GM18907 (cell line): Measurements from ENCODE around the gene EOGT.

Source experiments
- ATAC-seq: cut with Tn5 transposase; IDR thresholded peaks from one replicate; pipeline ENCODE4 v1.9.1; 2021; ENCODE audit warnings: mild to moderate bottlenecking, moderate library complexity; ENCODE audit not compliant: unreplicated experiment

EOGT gene

DNA sequence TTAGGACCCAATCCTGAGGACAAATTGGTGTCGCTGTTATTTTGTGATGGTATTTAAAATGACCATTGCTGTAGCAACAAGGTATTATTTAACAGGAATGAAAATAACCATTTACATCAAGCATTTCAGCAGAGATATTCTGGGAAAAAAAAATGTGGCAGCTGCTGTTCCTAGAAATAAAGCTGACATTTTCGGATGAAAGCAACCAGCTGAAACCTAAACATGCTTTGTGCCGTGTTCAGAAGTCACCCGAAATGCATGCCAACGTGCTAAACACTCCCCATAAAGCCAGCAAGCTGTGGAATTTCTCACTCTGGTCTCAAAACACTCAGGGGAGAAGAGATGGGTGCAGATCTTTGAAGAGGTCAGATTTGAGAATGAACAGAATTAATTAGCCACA lies 49.6 kb downstream of the EOGT start:
- ATAC-seq, result no peak

DNA sequence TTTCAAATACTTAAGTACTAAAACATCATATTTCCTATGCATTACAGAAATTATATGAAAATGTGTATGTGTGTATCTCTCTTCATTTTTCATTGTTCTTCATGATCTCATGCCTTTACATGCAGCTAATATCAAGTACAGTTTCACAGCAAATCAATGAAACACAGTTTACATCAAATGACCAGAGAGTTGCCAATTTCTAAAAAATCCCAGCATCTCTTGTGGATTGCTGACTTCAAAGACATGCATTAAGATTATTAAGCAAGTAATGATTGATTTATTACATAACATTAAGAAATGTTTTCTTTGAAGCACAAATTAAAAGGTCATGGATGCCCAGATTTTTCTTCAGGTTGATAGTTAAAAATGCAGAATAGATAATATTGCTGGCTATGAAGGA lies 50.1 kb downstream of the EOGT start:
- ATAC-seq, result no peak

DNA sequence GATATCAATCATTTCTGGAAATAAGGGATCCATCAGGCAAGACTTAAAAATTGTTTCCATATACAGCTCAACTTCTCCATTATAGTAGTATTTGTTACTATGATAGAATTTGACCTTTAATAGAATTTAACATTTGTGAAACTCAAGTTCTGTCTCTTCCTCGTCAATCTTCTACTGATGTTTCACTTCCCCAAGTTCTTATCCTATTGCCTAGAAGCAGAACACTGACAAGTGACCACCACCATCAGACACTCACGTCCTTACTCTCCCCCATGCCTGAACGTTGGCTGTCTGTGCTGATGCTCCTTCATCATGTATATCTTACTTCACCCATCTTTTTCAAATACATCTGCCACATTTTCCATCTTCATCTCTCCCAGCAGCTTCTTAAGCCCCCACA lies 54.6 kb downstream of the EOGT start:
- ATAC-seq, result no peak

GRCh38 chr3:68957895-68958294 lies 55.6 kb downstream of the EOGT start:
- no peak for ATAC-seq

GRCh38 chr3:68953816-68954444 lies 59.6 kb downstream of the EOGT start:
- ATAC-seq, result no peak

GRCh38 chr3:68945225-68945624 lies 68.3 kb downstream of the EOGT start:
- ATAC-seq, result no peak

- ATAC-seq, result no peak
These were observed 69.6 kb downstream of the EOGT start for GRCh38 chr3:68943753-68944500.

DNA sequence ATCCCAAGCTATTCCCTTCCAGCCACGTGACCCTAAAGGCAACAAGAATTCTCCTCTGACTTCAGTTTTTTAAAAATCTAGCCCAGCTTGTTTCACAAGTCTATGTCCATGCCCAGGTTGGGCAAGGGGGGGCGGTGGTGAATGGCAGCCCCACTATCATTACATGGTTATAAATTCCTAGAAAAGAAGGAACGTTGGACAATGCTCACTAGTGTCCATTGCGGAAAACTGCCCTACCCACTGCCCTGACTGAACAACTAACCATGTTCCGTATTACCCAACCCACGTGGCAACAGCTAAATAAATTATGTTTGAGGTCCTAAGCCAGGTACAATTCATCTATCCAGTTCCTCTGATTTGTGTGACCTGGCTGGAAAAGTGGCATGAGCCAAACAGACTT lies 72.4 kb downstream of the EOGT start:
- ATAC-seq, result no peak

DNA sequence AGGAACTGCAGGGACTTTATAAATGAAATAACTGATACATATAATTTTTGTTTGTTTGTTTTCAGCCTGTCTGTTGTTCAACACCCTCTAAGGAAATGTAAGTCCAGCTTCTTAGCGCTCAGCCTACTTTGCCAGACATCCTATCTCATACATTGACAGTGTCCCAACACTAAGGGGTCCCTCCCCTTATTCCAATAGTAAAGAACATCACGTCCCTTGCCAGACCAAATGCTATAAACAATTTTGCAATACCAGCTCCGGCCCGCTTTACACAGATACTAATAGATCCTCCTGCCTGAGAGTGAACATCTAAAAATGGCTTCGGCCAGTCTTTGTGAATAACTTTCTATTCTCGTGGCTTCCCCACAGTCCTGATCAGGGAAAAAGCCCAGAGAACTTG lies 76.6 kb downstream of the EOGT start:
- ATAC-seq, result no peak

GRCh38 chr3:68935778-68936177 lies 77.7 kb downstream of the EOGT start:
- ATAC-seq, result no peak

DNA sequence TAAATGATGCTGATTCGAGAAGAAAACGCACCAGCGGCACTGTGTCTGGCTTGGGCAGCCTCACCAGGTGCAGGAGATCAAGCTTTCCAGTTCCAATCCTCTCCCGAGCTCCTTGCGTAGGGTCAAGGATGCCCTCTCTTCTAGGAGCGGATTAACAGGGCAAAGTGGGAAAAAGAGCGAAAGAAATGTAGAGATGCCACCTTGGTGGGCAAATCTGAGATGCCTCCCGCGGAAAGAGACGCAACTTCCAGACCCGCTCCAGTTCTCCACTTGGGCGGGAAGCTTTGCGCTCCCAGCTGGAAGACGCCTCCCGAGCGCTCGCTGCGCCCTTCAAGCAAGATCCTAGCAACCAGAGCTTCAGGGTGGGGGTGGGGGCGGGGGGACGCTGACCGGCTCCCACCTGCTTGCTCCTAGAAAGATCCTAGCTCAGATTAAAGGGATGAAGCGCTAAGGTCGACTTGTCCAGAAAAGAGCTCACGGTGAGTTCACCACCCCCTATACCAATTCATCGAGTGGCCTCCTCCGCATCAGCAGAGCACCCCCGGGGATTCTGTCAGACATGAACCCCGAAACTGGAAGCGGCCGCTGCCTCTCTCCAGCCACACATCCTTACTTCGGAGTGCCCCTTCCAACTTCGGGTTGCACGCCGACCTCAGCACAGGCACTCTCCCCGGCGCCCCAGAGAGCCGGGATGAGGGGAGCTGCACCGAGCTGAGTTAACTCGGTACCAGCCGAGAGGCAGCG lies 81.9 kb downstream of the EOGT start:
- ATAC-seq, result no peak
